ENCODE data around the gene N4BP3. TPM values are rescaled to one million over a fixed set of nuclear protein-coding genes. Genes with fewer than 3 reads are reported as not detected.
"Not testable (repeated sequence)": the region's sequence is repeated elsewhere in the genome, so short reads cannot be mapped to it uniquely, and the experiment has no call there.

Gene N4BP3
- total and polyA plus RNA-seq, 9 donors = 16.7 to 29.1 (median 22.7) TPM

DNA sequence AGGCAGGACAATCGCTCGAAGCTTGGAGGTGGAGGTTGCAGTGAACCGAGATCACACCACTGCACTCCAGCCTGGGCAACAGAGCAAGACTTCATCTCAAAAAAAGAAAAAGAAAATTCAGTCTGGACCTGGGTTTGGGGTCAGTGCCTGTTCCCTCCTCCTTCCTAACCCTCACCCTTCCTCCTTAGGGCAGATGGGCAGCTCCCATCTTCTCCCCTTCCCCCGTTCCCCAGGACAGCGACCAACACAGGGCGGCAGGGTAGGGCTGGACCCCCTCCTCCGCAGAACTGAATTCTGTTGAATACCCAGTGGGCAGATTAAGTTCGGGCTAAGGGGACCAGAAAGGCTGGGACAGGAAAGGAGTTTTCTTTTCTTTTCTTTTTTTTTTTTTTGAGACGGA is 16.0 kb downstream of the N4BP3 start:
- no peak overlapping the region for H3K27ac ChIP-seq (ENCODE audit: low read length)
- 100% methylated on average over 1 of the region's 9 CpGs for WGBS (ENCODE audit: insufficient coverage)
- peaks cover 15% of the 10 kb centered on the region for H3K36me3 ChIP-seq (ENCODE audit: control insufficient read depth, insufficient read depth, low read length)
- no peak for DNase-seq
- no peak overlapping the region for H3K4me3 ChIP-seq (ENCODE audit: low read length)
- H3K9me3 ChIP-seq (replicated peaks; ENCODE audit: control insufficient read depth, low read depth, low read length) = no peaks in the 10 kb centered on the region
- H3K27me3 ChIP-seq (ENCODE audit: control insufficient read depth, insufficient read depth, low read length) = no peaks in the 10 kb centered on the region
- H3K4me1 ChIP-seq (ENCODE audit: control insufficient read depth, insufficient read depth, low read length) = peaks cover 23% of the 10 kb centered on the region

DNA sequence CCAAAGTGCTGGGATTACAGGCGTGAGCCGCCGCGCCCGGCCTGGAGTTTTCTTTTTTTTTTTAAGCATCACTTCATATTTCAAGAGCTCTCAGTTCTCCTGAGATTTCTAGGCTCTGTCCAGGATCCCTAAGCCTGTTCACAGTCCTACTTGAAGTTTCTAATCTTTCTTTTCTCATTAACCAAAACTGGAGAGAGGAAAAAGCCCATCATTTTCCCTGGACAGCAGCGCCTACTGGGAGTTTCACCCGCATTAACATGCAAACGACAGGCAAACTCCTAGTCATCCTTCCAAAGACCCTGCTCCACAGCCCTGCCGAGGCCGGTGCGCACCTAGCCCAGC is 16.9 kb downstream of the N4BP3 start:
- WGBS (ENCODE audit: insufficient coverage) = 0% methylated on average over 10 of the region's 11 CpGs
- DNase-seq; H3K27me3 ChIP-seq (ENCODE audit: control insufficient read depth, insufficient read depth, low read length); H3K9me3 ChIP-seq (replicated peaks; ENCODE audit: control insufficient read depth, low read depth, low read length): not testable (repeated sequence)
- H3K36me3 ChIP-seq (ENCODE audit: control insufficient read depth, insufficient read depth, low read length) = peaks cover 17% of the 10 kb centered on the region
- peak overlapping the region; percentile 70 for H3K27ac ChIP-seq (ENCODE audit: low read length)
- H3K4me3 ChIP-seq (ENCODE audit: low read length) = peak overlapping the region; percentile 49
- peaks cover 14% of the 10 kb centered on the region for H3K4me1 ChIP-seq (ENCODE audit: control insufficient read depth, insufficient read depth, low read length)

DNA sequence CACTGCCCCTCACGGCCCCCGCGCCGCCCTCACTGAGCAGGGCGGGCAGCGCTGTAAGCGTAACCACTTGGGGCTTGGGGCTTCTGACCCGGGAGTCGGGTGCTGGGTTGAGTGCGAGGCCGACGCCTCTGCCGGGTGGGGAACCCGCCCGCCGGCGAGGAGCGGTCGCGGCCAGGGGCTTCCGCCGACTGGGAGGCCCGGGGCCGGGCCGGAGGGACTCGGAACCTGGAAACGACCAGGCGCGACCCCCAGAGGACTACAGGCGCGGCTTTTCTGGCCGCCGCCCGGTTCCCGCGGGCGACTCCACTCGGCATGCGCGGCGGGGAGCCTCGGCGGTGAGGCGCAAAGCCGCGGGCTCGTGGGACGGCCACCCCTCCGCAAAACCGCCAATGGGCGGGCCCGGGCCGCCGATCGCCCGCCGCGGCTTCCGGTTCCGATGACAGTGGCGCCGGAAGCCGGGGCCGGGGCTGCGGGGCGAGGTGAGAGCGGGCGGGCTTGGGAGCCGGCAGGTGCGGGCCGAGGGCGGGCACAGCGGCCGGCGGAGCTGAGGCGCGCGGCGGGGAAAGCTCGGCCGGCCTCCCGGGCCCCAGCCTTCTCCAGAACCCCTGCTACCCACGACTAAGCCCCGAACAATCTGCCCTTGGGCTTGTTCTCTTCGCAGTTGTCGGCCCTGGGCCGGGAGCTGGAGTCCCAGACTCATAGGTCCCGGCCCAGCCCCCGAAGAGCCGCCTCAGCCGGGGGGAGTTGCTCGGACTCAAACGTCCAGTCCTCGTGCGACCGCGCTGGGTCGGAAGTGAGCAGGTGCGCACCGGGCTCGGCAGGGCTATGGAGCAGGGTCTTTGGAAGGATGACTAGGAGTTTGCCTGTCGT is 17.5 kb downstream of the N4BP3 start, which contains the start of gene RMND5B:
RMND5B (plus strand) TSS at position 439 of the 870 bp plus-strand sequence. CDS start 7,106 bp downstream, outside the sequence.
- peaks cover 21% of the 10 kb centered on the region for H3K36me3 ChIP-seq (ENCODE audit: control insufficient read depth, insufficient read depth, low read length)
- under 1% methylated on average over 98 of the region's 102 CpGs for WGBS (ENCODE audit: insufficient coverage)
- H3K27ac ChIP-seq (ENCODE audit: low read length) = peak within 1 kb of the TSS; percentile 77
- peaks cover 10% of the 10 kb centered on the region for H3K4me1 ChIP-seq (ENCODE audit: control insufficient read depth, insufficient read depth, low read length)
- DNase-seq = peak; percentile 90
- H3K27me3 ChIP-seq (ENCODE audit: control insufficient read depth, insufficient read depth, low read length) = no peaks in the 10 kb centered on the region
- H3K4me3 ChIP-seq (ENCODE audit: low read length) = peak within 1 kb of the TSS; percentile 69
- no peaks in the 10 kb centered on the region for H3K9me3 ChIP-seq (replicated peaks; ENCODE audit: control insufficient read depth, low read depth, low read length)

DNA sequence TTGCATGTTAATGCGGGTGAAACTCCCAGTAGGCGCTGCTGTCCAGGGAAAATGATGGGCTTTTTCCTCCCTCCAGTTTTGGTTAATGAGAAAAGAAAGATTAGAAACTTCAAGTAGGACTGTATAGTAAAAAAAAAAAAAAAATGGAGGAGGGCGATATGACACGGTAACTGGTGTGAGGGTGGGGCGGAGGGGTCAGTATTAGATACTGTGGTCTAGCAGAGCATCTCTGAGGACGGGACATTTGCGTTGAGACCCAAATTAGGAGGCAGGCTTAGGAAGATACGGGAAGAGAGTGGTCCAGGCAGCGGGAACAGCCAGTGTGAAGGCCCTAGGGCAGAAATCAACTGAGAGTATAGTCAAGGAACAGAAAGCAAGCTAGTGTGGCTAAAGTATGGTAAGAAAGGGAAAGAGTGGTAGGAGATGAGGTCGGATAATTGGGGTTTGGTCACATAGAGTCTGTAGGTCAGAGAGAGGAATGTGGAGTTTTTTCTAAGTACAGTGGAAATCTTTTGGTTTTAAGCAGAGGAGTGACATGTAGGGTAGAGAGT is 18.2 kb downstream of the N4BP3 start:
- Histone ChIP-seq H3K4me1 (ENCODE audit: control insufficient read depth, insufficient read depth, low read length) (peaks cover 10% of the 10 kb centered on the region), H3K27ac (ENCODE audit: low read length) (peak overlapping the region; percentile 77), H3K9me3 (replicated peaks; ENCODE audit: control insufficient read depth, low read depth, low read length) (no peaks in the 10 kb centered on the region), H3K4me3 (ENCODE audit: low read length) (peak overlapping the region; percentile 69), H3K36me3 (ENCODE audit: control insufficient read depth, insufficient read depth, low read length) (peaks cover 28% of the 10 kb centered on the region), H3K27me3 (ENCODE audit: control insufficient read depth, insufficient read depth, low read length) (no peaks in the 10 kb centered on the region)
- WGBS (ENCODE audit: insufficient coverage) = 49% methylated on average over 6 of the region's 10 CpGs
- DNase-seq = no peak

DNA sequence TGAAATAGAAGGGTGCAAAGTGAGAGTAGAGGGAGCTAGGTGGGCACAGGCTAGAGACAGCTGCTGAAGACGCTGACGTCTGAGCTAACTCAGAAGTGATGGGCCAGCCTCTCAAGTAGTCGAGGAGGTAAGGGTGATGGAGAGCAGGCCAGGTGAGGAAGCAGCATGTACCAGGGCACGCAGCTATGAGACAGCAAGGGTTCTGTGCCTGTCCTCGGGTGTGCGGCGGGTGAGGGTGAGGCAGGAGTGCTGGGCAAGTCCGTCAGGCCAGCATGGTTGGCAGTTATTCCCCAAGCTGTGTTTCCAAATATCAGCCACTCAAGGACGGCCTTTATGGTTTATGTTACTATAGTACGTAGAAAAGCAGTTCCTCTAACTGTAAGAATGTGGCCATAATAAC is 23.7 kb downstream of the N4BP3 start:
- Histone ChIP-seq H3K27ac (ENCODE audit: low read length) (no peak overlapping the region), H3K27me3 (ENCODE audit: control insufficient read depth, insufficient read depth, low read length) (no peaks in the 10 kb centered on the region), H3K9me3 (replicated peaks; ENCODE audit: control insufficient read depth, low read depth, low read length) (no peaks in the 10 kb centered on the region), H3K4me3 (ENCODE audit: low read length) (no peak overlapping the region), H3K4me1 (ENCODE audit: control insufficient read depth, insufficient read depth, low read length) (peaks cover 3% of the 10 kb centered on the region), H3K36me3 (ENCODE audit: control insufficient read depth, insufficient read depth, low read length) (peaks cover 52% of the 10 kb centered on the region)
- WGBS (ENCODE audit: insufficient coverage) = 94% methylated on average over 9 of the region's 10 CpGs
- DNase-seq = no peak

DNA sequence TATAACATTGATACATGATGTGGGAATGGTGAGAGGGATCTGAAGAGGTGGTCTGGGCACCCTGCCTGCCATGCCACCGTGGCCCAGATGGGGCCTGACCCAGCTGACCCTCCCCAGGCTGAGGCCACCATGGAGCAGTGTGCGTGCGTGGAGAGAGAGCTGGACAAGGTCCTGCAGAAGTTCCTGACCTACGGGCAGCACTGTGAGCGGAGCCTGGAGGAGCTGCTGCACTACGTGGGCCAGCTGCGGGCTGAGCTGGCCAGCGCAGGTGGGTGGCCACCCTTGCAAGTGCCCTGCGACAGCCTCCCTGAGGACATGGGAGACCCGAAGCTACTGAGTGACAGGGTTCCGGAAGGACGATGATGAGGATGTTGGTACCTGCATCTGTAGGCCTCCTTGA is 24.7 kb downstream of the N4BP3 start:
- H3K4me1 ChIP-seq (ENCODE audit: control insufficient read depth, insufficient read depth, low read length) = peaks cover 12% of the 10 kb centered on the region
- no peaks in the 10 kb centered on the region for H3K9me3 ChIP-seq (replicated peaks; ENCODE audit: control insufficient read depth, low read depth, low read length)
- peaks cover 60% of the 10 kb centered on the region for H3K36me3 ChIP-seq (ENCODE audit: control insufficient read depth, insufficient read depth, low read length)
- no peaks in the 10 kb centered on the region for H3K27me3 ChIP-seq (ENCODE audit: control insufficient read depth, insufficient read depth, low read length)
- 90% methylated on average over 11 of the region's 12 CpGs for WGBS (ENCODE audit: insufficient coverage)
- no peak for DNase-seq
- no peak overlapping the region for H3K27ac ChIP-seq (ENCODE audit: low read length)
- H3K4me3 ChIP-seq (ENCODE audit: low read length) = no peak overlapping the region

DNA sequence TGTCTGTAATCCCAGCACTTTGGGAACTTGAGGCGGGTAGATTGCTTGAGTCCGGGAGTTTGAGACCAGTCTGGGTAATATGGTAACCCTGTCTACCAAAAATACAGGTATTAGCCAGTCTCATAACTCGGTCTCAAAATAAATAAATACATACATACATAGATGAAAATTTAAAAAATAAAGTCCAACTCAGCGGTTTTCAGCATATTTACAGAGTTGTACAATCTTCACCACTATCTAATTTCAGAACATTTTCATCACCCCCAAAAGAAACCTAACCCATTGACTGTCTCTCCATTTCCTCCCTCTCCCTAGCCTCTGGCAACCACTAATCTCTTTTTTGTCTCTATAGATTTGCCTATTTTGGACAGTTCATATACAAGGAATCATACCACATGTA is 28.2 kb downstream of the N4BP3 start:
- 100% methylated on average over 1 of the region's 4 CpGs for WGBS (ENCODE audit: insufficient coverage)
- peaks cover 61% of the 10 kb centered on the region for H3K36me3 ChIP-seq (ENCODE audit: control insufficient read depth, insufficient read depth, low read length)

DNA sequence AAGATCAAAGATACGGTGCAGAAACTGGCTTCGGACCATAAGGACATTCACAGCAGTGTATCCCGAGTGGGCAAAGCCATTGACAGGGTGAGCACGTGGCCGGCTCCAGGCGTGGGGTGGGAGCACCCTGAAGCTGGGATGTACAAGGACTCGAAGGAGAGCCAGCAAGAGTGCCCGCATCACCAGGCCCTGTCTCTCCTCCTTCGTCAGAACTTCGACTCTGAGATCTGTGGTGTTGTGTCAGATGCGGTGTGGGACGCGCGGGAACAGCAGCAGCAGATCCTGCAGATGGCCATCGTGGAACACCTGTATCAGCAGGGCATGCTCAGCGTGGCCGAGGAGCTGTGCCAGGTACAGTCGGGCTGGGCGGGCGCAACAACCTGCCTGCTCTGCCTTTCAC is 29.3 kb downstream of the N4BP3 start:
- no peak overlapping the region for H3K4me3 ChIP-seq (ENCODE audit: low read length)
- no peak for DNase-seq
- no peaks in the 10 kb centered on the region for H3K27me3 ChIP-seq (ENCODE audit: control insufficient read depth, insufficient read depth, low read length)
- H3K36me3 ChIP-seq (ENCODE audit: control insufficient read depth, insufficient read depth, low read length) = peaks cover 67% of the 10 kb centered on the region
- WGBS (ENCODE audit: insufficient coverage) = 86% methylated on average over 14 of the region's 20 CpGs
- H3K9me3 ChIP-seq (replicated peaks; ENCODE audit: control insufficient read depth, low read depth, low read length) = no peaks in the 10 kb centered on the region
- H3K27ac ChIP-seq (ENCODE audit: low read length) = no peak overlapping the region
- H3K4me1 ChIP-seq (ENCODE audit: control insufficient read depth, insufficient read depth, low read length) = peaks cover 31% of the 10 kb centered on the region

More for the DNA sequence above, 28.2 kb downstream of the N4BP3 start:
- Histone ChIP-seq H3K27ac (ENCODE audit: low read length) (no peak overlapping the region), H3K27me3 (ENCODE audit: control insufficient read depth, insufficient read depth, low read length) (no peaks in the 10 kb centered on the region), H3K4me1 (ENCODE audit: control insufficient read depth, insufficient read depth, low read length) (peaks cover 31% of the 10 kb centered on the region), H3K9me3 (replicated peaks; ENCODE audit: control insufficient read depth, low read depth, low read length) (no peaks in the 10 kb centered on the region), H3K4me3 (ENCODE audit: low read length) (no peak overlapping the region)
- no peak for DNase-seq

DNA sequence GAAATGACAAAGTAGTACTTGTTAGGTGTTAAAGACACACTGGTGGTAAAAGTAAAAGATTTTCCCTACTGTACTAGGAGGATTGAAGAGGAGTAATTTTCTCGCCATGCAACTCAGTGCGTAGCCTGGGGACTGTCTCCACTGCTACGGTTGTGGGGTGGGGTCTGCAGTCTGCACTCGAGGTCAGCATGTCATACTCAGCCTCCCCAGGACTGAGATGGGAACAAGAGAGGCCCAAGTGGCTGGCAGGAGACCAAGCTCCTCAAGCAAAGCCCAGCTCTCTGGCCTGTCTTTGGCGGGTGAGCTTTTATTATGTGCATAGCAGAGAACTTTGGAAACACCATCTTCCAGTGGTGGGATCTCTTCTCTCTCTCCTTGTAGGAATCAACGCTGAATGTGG is 29.9 kb downstream of the N4BP3 start:
- Histone ChIP-seq H3K36me3 (ENCODE audit: control insufficient read depth, insufficient read depth, low read length) (peaks cover 67% of the 10 kb centered on the region), H3K27me3 (ENCODE audit: control insufficient read depth, insufficient read depth, low read length) (no peaks in the 10 kb centered on the region), H3K9me3 (replicated peaks; ENCODE audit: control insufficient read depth, low read depth, low read length) (no peaks in the 10 kb centered on the region), H3K4me3 (ENCODE audit: low read length) (no peak overlapping the region), H3K27ac (ENCODE audit: low read length) (peak overlapping the region; percentile 72), H3K4me1 (ENCODE audit: control insufficient read depth, insufficient read depth, low read length) (peaks cover 33% of the 10 kb centered on the region)
- DNase-seq = no peak
- WGBS (ENCODE audit: insufficient coverage) = 46% methylated on average over 4 of the region's 6 CpGs

DNA sequence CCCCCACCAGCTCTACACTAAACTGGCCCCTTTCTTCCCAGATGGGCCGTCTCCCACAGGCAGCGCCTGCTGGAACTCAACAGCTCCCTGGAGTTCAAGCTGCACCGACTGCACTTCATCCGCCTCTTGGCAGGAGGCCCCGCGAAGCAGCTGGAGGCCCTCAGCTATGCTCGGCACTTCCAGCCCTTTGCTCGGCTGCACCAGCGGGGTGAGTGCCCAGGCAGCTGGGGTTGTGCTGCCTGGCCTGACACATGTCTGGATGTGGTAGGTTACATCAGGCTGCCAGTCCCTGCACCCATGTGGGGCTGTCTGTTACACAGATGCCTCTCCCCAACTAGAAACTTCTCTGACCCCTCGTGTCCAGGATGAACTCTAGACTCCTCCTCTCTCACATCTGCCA is 30.6 kb downstream of the N4BP3 start:
- DNase-seq = peak; percentile 92
- Histone ChIP-seq H3K4me1 (ENCODE audit: control insufficient read depth, insufficient read depth, low read length) (peaks cover 34% of the 10 kb centered on the region), H3K36me3 (ENCODE audit: control insufficient read depth, insufficient read depth, low read length) (peaks cover 74% of the 10 kb centered on the region), H3K4me3 (ENCODE audit: low read length) (no peak overlapping the region), H3K27me3 (ENCODE audit: control insufficient read depth, insufficient read depth, low read length) (no peaks in the 10 kb centered on the region), H3K27ac (ENCODE audit: low read length) (peak overlapping the region; percentile 84), H3K9me3 (replicated peaks; ENCODE audit: control insufficient read depth, low read depth, low read length) (no peaks in the 10 kb centered on the region)
- WGBS (ENCODE audit: insufficient coverage) = 22% methylated on average over 8 of the region's 10 CpGs

Measured in muscle of leg (tissue), 11 donors.